HS-5 (cell line): ENCODE data around the gene ADAMTS18.

Experiments
- DNase-seq: peaks from one replicate; pipeline ENCODE4 v3.0.0-alpha.2; 2012; ENCODE audit warnings: low read depth

The ADAMTS18 gene

GRCh38 chr16:77327717-77328116 lies 107.1 kb downstream of the ADAMTS18 start:
- no peak for DNase-seq

DNA sequence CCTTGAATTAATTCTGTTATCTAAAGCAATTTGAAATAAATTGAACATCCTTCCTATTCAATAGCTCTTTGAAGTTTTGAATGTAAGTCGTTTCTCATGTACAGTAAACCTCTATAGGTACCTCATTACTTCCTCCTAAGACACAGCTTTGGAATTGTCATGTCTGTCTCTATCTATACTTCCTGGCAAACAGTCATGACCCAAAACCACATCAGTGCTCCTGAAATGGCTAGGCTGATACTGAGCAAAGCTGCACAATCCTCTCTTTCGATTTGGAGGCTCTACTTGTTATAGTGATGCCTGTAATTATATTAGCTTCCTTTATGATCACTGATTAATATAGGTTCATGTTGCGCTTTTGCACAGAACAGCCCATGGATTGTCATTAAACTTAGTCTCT lies 110.1 kb downstream of the ADAMTS18 start:
- DNase-seq: no peak

- DNase-seq: no peak
Observed at GRCh38 chr16:77323695-77324094, 111.1 kb downstream of the ADAMTS18 start.

- DNase-seq: no peak
Observed at GRCh38 chr16:77322757-77323156, 112.1 kb downstream of the ADAMTS18 start.

- no peak for DNase-seq
Observed at GRCh38 chr16:77317059-77317458, 117.8 kb downstream of the ADAMTS18 start.

DNA sequence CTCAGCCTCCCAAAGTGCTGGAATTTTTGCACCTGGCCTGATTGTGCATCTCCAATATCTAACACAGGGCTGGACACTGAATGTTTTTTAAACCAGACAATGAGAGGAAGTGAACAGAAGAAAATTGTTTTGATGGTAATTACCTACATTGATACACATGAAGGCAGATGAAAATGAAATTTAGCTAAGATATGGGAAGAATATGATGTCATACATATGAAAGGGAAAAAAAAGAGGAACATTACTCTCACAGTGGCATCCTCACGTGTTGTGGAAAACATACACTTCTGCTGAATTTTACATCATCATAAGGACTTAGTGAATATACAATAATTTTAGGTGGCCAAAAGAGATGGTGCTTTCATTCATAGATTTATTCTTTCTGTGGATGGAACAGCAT lies 124.0 kb downstream of the ADAMTS18 start:
- DNase-seq: no peak

DNA sequence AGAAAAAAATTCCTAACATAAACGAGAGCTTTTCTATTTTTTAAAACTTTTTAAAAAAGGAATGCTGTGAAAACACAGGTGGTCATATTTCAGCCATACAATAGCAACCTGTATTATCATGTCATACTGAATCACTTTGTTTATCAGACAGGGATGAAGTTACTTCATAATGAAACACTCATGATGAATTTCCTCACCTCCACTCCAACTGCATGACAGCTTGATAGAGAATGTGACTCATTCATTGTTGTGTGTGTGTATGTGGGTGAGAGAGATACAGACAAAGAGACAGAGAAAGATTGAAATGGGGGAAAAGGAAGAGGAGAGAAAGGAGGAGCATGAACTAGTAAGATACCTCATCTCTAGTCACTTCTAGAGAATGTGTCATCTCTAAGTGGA lies 126.7 kb downstream of the ADAMTS18 start:
- DNase-seq: no peak

- DNase-seq: no peak
Observed at GRCh38 chr16:77307426-77308162, 127.2 kb downstream of the ADAMTS18 start.

DNA sequence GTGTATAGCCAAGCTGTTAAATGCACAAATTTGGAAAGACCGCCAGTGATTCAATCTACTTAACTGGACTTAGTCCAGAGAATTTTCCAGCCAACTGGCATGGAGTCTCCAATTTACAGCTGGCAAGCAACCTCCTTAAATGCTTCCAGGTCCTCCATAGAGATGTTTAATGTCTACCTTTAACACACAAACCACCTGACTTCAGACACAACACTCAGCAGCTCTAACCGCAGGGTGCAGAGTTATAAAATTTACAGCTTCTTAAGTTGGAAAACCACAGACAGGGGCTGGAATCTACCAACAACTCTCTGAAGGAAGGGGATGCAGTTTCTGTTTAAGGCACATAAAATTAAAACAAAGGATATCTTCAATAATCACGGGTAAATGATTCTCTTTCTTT lies 128.8 kb downstream of the ADAMTS18 start:
- DNase-seq: no peak

GRCh38 chr16:77304877-77305276 lies 130.0 kb downstream of the ADAMTS18 start:
- no peak for DNase-seq

GRCh38 chr16:77304134-77304533 lies 130.7 kb downstream of the ADAMTS18 start:
- no peak for DNase-seq

- DNase-seq: no peak
Observed at GRCh38 chr16:77302674-77303073, 132.2 kb downstream of the ADAMTS18 start.

DNA sequence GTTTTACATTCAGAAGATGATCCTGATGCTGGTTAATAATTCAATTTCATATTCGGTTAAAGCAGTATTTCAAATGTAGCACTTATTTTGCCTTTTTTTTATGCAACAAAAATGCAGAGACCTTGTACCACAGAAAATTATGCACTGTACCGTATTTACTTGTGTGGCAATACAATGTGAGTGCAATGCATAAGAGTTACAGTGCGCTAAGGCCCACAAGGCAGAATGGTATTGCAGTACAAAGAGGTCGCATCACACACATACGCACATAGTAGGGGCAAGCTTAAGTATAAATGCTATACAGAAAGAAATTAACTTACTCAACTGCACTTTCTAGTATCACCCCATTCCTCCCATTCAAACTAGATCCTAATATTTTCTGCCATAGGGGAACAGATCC lies 132.6 kb downstream of the ADAMTS18 start:
- no peak for DNase-seq

GRCh38 chr16:77300256-77300655 lies 134.6 kb downstream of the ADAMTS18 start:
- DNase-seq: no peak

GRCh38 chr16:77299395-77299794 lies 135.4 kb downstream of the ADAMTS18 start:
- DNase-seq: no peak

- DNase-seq: peak; percentile 96
Observed at GRCh38 chr16:77298418-77299360, 136.1 kb downstream of the ADAMTS18 start.

DNA sequence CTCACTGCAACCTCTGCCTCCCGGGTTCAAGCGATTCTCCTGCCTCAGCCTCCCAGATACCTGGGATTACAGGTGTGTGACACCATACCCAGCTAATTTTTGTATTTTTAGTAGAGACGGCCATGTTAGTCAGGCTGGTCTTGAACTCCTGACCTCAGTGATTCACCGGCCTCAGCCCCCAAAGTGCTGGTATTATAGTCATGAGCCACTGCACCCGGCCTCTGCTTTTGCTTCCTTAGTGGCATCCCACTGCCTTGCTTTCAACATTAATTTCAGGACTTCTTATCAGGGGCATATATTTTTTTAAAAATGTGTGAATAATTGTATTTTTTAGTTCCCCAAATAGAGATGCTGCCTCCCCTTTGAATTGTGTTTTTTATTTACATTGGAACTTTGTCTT lies 136.8 kb downstream of the ADAMTS18 start:
- DNase-seq: no peak

DNA sequence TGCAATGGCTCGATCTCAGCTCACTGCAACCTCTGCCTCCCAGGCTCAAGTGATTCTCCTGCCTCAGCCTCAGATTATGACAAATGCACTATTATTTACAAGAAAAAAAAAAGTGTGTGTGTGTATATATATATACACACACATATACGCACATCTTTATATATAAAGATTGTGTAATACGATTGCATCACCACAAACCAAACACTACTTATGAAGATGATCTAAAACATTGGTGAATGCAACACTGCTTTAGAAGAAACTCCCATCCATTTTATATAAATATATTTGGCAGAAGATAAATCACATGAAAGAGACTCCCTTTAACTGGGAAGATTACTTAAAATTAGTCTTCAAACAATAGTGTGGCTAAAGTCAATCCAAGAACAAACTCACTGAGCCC lies 138.9 kb downstream of the ADAMTS18 start:
- DNase-seq: no peak

DNA sequence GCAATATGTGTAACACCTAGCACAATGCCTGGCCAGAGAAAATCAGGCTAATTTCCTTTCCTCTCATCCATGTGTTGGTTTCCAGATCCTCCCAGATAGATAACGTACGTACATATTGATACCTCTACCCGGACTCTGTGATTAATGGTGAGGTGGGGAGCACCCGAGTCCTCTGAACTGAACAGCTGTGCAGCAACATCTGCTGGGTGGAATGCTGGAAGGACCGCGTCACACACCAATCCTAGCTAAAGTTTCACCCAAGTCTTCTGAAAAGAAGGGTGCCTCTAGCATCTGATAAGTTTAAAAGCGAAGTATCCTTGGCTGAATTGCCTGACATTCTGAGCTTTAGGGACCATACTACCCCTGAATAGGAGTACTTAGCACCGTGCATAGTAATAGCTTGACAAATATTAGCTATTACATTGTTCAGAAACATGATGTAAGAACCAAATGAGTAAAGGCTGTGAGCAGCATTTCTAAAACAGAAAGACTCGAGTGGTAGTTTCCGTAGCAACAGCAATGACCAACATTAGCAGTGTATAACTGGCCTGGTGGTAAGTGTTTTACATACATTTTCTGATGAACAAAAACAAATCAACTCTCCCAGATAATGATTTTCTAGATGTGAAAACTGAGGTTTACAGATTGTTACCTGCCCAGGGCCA lies 144.3 kb downstream of the ADAMTS18 start:
- DNase-seq: no peak

DNA sequence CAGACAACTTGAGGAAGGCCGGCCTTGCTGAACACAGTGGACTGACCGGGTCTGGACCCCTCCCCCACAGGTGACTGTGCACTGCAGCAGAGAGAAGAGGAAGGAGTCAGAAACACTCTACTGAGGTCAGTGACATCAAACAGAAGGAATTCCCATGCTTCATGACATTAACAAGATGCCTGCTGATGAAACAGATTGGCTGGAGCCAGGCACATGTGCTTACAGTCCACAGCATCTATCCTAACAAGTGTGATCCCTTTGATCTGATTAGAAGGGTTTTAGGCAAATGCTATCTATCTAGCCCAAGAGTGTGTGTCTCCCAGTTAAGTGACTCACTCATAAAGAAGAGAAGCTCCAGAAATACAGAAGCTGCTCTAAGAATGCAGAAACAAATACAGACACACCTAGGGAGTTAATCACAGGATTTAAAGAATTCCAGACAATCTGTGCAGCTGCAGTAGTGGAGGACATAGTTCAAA lies 145.5 kb downstream of the ADAMTS18 start:
- DNase-seq: peak; percentile 71

GRCh38 chr16:77288222-77288621 lies 146.6 kb downstream of the ADAMTS18 start:
- peak; percentile 88 for DNase-seq

- DNase-seq: no peak
Observed at GRCh38 chr16:77285676-77286075, 149.2 kb downstream of the ADAMTS18 start.

DNA sequence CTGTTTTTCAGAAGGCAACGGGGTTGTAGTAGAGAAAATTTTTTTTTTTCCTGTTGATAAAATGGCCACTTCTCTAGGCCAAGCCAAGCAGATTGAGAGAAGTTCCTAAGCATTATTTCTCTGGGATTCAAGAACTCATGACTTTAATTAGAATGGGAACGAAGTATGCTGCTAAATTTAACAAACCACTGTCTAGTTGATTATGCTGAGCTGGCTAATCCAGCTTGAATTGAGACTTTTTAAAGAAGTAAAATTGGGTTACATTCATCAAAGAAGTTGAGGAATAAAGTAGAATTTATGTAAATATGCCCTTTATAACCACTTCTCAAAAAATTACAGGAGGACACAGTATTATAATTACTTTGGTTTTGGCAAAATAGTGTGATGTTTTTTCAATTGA lies 152.5 kb downstream of the ADAMTS18 start:
- no peak for DNase-seq
